Cardiac muscle cell (in vitro differentiated cells and primary cell): ENCODE results near the gene ACTC1. TPM values are rescaled to one million over a fixed set of nuclear protein-coding genes. Genes with fewer than 3 reads are reported as not detected.

Source experiments
- DNase-seq, 2 donors: peaks; one replicate each; pipeline versions ENCODE4 v3.0.0 to v3.0.0-alpha.2; 2010 to 2017; ENCODE audit warnings: low read depth in 1 of 2, low spot score in 1 of 2
- H3K27ac ChIP-seq: fragments of 200-600 bp; sonication (generic); 2 replicates; pipeline ENCODE4 v1.5.1; 2016
- H3K27me3 ChIP-seq: fragments of 200-600 bp; sonication (generic); 2 replicates; pipeline ENCODE4 v1.6.0; 2016; ENCODE audit warnings: control low read depth
- H3K36me3 ChIP-seq: fragments of 200-600 bp; sonication (generic); 2 replicates; pipeline ENCODE4 v1.5.1; 2016; ENCODE audit warnings: control low read depth
- H3K4me1 ChIP-seq: fragments of 200-600 bp; sonication (generic); 2 replicates; pipeline ENCODE4 v1.8.1; 2017; ENCODE audit warnings: low read depth, mild to moderate bottlenecking, mixed run types
- H3K4me3 ChIP-seq: fragments of 200-600 bp; sonication (generic); 2 replicates; pipeline ENCODE4 v1.5.1; 2016; ENCODE audit warnings: mild to moderate bottlenecking
- H3K9me3 ChIP-seq: fragments of 200-600 bp; sonication (generic); 2 replicates; pipeline ENCODE4 v1.5.1; 2017; ENCODE audit warnings: low read depth, mild to moderate bottlenecking, control low read depth
- CTCF ChIP-seq: IDR thresholded peaks from 2 replicates; pipeline ENCODE4 v1.5.1; 2012; ENCODE audit warnings: low read depth, mild to moderate bottlenecking, low read length
- polyA plus RNA-seq: library from polyadenylated mRNA; unstranded; fragments of >200 nt; fragmentation: Nextera tagmentation; extraction: Ambion mirVana; gene quantifications from 2 replicates; pipeline ENCODE4 v1.2.1, GENCODE V29; 2016
- total RNA-seq: library from RNA; depleted of rRNA; stranded (reverse); fragments of >200 nt; gene quantifications from 2 replicates; pipeline ENCODE4 v1.2.3, GENCODE V29; 2016

ACTC1 gene
- total and polyA plus RNA-seq, 2 experiments from 2014 or later, result 1,687 to 12,075 TPM

- no peak for DNase-seq
- H3K27ac ChIP-seq, result no peak overlapping the region
Measured at GRCh38 chr15:34765741-34766140, 29.6 kb downstream of the ACTC1 start.

GRCh38 chr15:34760909-34761308 is 34.4 kb downstream of the ACTC1 start:
- DNase-seq, result no peak

More at GRCh38 chr15:34765741-34766140, 29.6 kb downstream of the ACTC1 start:
- no peak overlapping the region for H3K4me3 ChIP-seq
- no peaks in the 10 kb centered on the region for H3K36me3 ChIP-seq
- peaks cover 6% of the 10 kb centered on the region for H3K27me3 ChIP-seq
- no peaks in the 10 kb centered on the region for H3K4me1 ChIP-seq
- H3K9me3 ChIP-seq, result no peaks in the 10 kb centered on the region
- no peak for TF ChIP-seq CTCF

GRCh38 chr15:34759992-34760391 is 35.4 kb downstream of the ACTC1 start:
- DNase-seq, result no peak
- no peaks in the 10 kb centered on the region for H3K4me1 ChIP-seq
- H3K4me3 ChIP-seq, result no peak overlapping the region
- no peak for TF ChIP-seq CTCF
- H3K27ac ChIP-seq, result no peak overlapping the region
- H3K36me3 ChIP-seq, result no peaks in the 10 kb centered on the region
- H3K27me3 ChIP-seq, result peaks cover 59% of the 10 kb centered on the region
- H3K9me3 ChIP-seq, result no peaks in the 10 kb centered on the region

More at GRCh38 chr15:34760909-34761308, 34.4 kb downstream of the ACTC1 start:
- peaks cover 49% of the 10 kb centered on the region for H3K27me3 ChIP-seq
- H3K36me3 ChIP-seq, result no peaks in the 10 kb centered on the region
- H3K9me3 ChIP-seq, result no peaks in the 10 kb centered on the region
- TF ChIP-seq CTCF, result no peak
- no peak overlapping the region for H3K27ac ChIP-seq
- H3K4me3 ChIP-seq, result no peak overlapping the region
- no peaks in the 10 kb centered on the region for H3K4me1 ChIP-seq

GRCh38 chr15:34759347-34759746 is 36.0 kb downstream of the ACTC1 start:
- Histone ChIP-seq H3K36me3 (no peaks in the 10 kb centered on the region), H3K27me3 (peaks cover 65% of the 10 kb centered on the region), H3K4me3 (no peak overlapping the region), H3K27ac (no peak overlapping the region), H3K9me3 (no peaks in the 10 kb centered on the region), H3K4me1 (no peaks in the 10 kb centered on the region)
- TF ChIP-seq CTCF, result no peak
- DNase-seq, result peak in 1 of 2 donors; percentile 36

- TF ChIP-seq CTCF, result no peak
- no peak overlapping the region for H3K27ac ChIP-seq
- peaks cover 80% of the 10 kb centered on the region for H3K27me3 ChIP-seq
- no peak overlapping the region for H3K4me3 ChIP-seq
- no peaks in the 10 kb centered on the region for H3K4me1 ChIP-seq
- H3K36me3 ChIP-seq, result no peaks in the 10 kb centered on the region
- no peak for DNase-seq
- no peaks in the 10 kb centered on the region for H3K9me3 ChIP-seq
Measured at GRCh38 chr15:34757262-34757661, 38.1 kb downstream of the ACTC1 start.

GRCh38 chr15:34755419-34755773 is 40.0 kb downstream of the ACTC1 start:
- no peak for TF ChIP-seq CTCF
- Histone ChIP-seq H3K27me3 (peaks cover 81% of the 10 kb centered on the region), H3K27ac (no peak overlapping the region), H3K4me1 (no peaks in the 10 kb centered on the region), H3K4me3 (peak overlapping the region; percentile 42), H3K9me3 (no peaks in the 10 kb centered on the region), H3K36me3 (no peaks in the 10 kb centered on the region)
- DNase-seq, result no peak
